GM18873 (cell line): Measurements from ENCODE around the gene SLC26A8.
"Not testable (repeated sequence)": the region's sequence is repeated elsewhere in the genome, so short reads cannot be mapped to it uniquely, and the experiment has no call there.

Experiments used
- ATAC-seq: cut with Tn5 transposase; IDR thresholded peaks from one replicate; pipeline ENCODE4 v1.9.1; 2021; ENCODE audit warnings: mild to moderate bottlenecking, moderate library complexity, moderate number of reproducible peaks; ENCODE audit not compliant: unreplicated experiment, low FRiP score

Gene SLC26A8

DNA sequence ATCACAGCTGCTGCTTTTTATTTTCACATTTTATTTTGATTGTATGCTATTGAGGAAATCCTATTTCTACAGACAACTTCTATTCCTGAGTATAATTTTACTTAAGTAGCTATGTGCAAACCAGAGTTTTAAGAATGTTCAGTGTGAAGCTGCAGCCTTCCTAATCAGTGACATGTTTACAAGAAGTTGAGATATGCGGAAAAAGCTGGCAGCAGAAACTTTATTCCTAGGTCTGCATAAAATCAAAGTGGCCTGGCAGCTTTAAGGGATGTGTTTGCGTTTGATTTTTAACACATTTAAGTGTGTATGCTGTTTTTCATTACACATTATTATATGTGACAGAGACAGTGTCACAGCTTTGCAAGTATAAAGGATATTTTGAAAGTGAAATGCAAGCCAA is 29.4 kb upstream of the SLC26A8 start:
- no peak for ATAC-seq

DNA sequence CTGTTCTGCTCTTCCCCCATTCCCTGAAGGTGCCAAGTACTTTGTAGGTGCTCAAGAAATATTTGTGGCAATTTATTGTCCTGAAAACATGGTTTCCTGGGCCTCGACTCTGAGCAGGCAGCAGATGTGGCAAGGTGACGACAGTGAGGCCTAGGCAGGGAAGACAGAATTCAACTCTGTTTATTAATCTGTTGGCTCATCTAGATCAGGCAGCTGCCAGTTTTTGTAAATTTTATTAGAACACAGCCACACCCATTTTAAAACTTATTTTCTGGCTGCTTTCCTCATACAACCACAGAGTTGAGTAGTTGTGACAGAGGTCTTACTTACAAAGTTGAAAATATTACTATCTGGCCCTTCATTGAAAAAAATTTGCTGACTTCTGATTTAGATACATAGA is 27.7 kb upstream of the SLC26A8 start:
- ATAC-seq, result no peak

DNA sequence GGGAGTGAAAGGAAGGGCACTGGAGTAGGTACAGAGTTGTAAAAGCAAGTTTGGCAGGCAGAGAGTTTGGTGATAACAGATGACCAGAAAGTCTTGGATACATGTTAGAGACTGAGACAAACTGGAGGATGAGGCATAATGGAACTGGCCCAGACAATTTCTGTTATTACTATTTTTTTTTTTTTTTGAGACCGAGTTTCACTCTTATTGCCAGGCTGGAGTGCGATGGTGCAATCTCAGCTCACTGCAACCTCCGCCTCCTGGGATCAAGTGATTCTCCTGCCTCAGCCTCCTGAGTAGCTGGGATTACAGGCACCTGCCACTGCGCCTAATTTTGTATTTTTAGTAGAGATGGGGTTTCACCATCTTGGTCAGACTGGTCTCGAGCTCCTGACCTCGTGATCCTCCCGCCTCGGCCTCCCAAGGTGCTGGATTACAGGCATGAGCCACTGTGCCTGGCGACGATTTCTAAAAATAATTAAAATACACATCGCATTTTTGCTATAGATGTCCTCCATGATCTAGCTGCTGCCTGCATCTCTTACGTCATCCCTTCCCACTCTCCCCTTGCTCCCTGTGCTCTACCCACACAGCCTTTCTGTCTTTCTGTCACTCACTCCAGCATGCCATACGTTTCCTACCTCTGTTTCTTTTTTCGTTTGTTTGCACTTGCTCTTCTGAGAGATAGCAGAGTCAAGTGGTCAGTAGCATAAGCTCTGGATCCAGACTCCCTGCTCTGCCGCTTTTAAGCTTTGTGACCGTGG is 26.7 kb upstream of the SLC26A8 start:
- no peak for ATAC-seq

DNA sequence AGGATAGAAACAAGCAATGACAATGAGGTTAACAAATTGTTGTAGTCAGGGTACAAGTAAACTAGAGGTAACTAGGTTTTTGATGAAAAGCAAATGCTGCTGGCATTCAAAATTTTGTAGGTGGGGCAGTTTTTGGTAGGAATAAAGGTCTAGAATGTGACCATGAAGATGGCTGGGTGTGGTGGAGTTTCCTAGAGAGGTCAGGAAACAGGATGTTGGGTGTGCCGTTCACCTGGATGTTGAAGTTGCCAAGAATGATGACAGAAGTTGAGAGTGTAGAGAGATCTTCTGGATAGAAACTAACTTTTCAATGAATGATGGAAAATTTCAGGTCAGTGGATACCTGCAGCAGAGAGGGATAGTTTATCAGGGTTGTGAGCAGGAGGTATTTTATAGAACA is 25.9 kb upstream of the SLC26A8 start:
- no peak for ATAC-seq

DNA sequence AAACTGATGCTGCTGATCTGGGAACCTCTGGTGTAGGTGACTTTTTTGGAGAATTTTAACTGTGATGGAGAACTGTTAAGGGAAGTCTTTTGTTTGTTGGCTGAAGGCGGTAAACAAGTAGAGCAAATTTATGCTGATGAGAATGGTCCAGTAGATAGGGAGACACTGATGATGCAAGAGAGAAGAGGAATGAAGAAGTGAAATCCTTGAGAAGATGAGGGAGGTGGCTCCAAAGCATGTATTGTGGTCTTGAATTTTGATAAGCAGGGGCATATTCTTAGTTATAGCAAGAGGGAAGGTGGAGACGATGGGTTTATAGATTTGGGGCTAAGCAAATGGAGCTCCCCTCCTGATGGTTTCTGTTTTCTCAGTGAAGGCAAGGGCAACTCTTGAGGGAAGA is 25.1 kb upstream of the SLC26A8 start:
- ATAC-seq, result no peak

DNA sequence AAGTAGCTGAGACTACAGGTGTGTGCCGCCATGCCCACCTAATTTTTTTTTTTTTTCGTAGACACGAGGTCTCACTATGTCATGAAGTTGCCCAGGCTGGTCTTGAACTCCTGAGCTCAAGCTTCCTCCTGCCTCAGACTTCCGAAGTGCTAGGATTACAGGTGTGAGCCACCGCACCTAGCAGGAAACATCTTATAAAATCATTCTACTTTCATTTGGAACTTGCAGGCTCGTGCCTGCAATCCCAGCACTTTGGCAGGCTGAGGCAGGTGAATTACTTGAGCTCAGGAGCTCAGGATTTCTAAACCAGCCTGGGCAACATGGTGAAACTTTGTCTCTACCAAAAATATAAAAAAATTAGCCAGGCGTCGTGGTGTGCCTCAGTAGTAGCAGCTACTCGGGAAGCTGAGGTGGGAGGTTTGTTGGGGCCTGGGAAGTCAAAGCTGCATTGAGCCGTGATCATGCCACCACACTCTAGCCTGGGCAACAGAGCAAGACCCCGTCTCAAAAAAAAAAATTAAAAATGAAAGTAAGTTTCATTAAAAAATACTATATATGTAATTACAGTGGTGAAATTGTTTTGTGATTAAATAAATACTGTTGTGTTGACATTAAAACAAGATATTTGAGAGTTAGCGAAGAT is 18.3 kb upstream of the SLC26A8 start:
- ATAC-seq, result no peak

DNA sequence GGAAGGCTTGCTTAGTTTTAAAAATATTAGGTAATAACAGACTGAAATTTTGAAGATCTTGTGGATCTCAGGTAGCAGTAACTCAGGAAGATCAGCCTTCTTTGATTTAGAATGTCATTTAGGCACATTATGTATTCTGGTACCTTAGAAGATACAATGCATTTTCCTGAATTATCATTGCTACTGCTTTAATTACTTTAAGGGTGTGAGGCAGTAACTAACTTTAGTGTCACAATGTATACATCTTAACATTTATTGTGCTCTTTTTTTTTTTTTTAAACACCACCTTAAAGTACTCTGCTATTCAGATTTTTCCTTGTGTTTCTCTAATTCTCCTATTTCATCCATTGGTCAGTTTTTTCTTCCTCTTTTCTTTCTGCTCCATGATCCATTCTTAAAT is 16.5 kb upstream of the SLC26A8 start:
- no peak for ATAC-seq

DNA sequence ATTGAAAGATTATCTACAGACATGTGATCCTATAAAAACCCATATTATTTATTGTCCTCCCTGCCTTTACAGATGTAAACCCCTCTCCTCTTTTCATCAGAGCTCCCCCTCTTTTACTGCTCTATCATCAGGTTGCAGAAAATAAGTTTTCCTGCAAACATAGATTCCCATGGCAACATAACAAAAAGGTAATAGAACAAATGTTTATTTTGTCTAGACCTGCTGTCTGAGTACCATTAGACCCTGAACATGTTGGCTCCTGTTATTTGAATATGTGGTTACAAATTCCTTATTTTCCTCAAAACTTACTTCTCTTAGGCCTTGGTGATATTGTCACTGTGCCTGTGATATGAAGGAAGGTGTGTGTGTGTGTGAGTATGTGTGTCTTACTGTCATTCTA is 14.7 kb upstream of the SLC26A8 start:
- no peak for ATAC-seq

DNA sequence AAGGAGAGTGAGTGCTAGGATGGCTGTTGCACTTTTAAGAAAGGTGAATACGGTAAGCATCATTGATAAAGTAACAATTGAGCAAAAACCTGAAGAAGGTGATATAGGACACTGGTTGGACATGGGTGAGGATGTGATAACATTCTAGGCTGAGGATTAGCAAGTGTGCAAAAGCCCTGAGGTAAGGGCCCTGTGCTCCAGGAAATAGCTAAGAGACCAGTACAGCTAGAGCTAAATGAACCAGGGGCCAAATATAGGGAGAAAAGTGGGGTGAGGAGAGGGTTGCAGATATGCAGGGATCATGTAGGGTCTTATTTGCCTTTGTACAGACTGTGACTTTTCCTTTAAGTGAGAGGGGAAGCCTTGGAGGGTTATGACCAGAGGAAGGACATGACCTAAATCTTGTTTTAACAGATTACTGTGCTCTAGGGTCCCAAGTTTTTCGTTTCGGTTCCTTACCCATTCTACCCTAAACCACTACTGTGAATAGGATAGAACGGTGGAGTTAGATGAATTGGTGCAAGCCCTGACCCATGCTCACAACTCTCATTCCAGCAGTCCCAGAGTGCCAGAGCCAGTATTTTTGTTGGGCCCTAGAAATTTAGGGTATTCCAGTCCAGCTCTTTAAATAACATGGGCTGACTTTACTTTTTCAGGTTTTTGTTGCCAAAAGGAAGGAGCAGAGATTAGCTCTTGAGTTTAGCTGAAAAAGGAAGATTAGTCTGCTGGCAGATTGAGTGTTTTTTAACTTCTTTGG is 13.9 kb upstream of the SLC26A8 start:
- ATAC-seq, result no peak

DNA sequence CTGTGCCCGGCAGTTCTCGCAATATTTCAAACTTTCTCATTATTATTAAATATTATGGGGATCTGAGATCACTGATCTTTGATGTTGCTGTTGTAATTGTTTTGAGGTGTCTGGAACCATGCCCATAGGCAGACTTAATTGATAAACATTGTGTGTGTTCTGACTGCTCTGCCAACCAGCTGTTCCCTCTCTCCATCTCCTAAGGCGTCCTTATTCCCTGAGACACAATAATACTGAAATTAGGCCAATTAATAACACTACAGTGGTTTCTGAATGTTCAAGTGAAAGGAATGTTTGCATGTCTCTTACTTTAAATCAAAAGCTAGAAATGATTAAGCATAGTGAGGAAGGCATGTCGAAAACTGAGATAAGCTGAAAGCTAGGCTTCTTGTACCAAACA is 10.8 kb upstream of the SLC26A8 start:
- ATAC-seq, result no peak

DNA sequence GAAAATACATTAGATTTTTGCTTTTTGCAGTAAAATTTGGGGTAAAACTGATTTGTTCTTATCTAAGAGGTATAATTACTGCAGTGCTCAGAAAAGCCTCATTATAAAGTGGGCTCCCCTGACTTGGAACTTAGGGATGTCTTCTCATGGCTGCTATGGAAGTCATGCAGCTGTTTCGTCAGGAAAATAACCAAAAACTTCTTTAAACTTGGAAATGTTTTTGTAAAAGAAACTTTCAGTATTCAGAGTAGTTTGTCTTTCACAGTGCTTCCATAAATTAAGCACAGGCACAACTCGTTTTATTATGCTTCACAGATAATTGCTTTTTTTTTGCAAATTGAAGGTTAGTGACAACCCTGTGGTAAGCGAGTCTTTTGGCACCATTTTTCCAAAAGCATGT is 10.0 kb upstream of the SLC26A8 start:
- ATAC-seq, result no peak

DNA sequence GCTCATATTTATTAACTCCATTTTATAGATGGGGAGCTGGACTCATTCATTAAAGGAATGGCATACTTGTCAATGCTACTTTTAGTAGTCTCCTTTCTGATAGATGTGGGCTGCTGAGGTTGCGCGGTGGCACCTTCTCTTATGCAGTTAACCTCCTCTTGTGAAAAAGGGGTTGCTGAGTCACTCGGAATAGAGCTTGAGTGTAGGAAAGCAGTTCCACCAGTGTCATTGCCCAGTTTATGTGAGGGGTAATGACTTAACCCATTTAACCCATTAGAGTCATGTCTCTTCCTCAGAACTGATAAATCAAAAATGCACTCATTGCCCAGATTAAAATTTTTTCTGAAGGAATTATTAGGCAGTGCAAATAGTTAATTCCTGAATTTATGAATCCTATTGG is 9.5 kb upstream of the SLC26A8 start:
- no peak for ATAC-seq

DNA sequence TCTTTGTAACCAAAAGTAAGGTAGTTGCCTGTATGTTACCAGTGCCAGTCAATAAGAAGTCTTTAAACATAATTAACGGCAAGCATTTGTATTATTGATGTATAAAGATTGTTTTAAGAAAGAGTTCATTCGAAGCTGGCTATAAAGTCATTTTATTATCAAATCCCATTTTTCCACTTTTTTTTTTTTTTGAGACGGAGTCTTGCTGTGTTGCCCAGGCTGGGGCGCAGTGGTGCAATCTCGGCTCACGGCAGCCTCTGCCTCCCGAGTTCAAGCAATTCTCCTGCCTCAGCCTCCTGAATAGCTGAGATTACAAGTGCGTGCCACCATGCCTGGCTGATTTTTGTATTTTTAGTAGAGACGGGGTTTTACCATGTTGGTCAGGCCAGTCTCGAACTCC is 8.7 kb upstream of the SLC26A8 start:
- not testable (repeated sequence) for ATAC-seq

DNA sequence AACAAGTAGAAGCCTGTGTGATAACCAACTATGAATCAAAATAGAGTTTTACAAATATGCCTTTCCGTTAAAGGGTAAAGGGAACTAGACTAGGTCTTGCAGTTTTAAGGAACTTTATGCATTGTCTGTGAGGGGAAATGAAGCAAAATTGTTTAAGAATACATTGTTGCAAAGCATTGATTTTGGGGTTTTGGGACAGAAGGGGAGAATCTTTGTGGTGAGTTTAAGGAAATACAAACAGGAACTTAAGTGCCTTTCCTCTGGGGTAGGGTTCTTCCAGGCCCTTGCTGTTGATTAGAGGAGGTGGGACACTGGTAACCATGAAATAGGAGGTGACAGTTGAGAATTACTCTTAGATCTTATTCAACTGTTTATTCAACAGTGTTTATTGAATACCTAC is 7.8 kb upstream of the SLC26A8 start:
- ATAC-seq, result no peak

DNA sequence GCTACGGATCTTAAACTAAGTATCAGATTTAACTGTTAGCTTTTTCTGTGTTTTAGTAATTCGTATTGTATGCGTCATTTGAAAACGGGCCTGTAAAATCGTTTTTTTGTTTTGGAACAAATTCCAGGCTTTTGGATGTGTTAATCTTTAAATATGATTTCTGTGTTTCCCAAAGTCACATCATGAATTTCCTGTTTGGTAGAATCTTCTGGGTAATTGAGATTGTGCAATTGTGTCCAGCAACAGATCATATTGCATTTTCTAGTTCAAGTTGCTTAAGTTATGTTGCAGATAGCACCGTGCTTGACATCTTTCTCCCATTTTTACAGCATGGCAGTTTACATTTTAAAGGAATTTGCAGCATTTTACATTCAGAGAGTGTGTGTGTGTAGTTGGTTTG is 5.0 kb upstream of the SLC26A8 start:
- no peak for ATAC-seq

DNA sequence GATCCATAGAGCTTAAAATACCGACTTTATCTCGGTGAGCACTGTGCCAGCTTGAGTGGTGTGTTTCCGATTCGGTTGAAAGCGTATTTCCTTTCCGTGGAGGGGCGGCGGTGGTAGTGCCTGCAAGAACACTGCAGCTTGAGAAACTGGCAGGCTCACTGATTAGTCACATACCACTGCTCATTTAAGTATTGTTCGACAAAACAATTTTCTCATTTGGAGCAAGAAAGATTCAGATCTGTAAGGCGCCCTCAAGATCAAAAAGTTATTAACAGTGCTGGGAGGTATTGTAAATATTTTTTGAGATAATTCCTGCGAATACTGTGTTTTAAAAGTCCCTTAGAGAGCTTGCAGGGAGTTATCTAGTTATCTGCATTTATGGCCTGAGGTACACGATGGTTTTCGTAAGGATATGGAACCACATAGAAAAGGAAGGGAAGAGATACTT is 4.5 kb upstream of the SLC26A8 start:
- ATAC-seq, result no peak

DNA sequence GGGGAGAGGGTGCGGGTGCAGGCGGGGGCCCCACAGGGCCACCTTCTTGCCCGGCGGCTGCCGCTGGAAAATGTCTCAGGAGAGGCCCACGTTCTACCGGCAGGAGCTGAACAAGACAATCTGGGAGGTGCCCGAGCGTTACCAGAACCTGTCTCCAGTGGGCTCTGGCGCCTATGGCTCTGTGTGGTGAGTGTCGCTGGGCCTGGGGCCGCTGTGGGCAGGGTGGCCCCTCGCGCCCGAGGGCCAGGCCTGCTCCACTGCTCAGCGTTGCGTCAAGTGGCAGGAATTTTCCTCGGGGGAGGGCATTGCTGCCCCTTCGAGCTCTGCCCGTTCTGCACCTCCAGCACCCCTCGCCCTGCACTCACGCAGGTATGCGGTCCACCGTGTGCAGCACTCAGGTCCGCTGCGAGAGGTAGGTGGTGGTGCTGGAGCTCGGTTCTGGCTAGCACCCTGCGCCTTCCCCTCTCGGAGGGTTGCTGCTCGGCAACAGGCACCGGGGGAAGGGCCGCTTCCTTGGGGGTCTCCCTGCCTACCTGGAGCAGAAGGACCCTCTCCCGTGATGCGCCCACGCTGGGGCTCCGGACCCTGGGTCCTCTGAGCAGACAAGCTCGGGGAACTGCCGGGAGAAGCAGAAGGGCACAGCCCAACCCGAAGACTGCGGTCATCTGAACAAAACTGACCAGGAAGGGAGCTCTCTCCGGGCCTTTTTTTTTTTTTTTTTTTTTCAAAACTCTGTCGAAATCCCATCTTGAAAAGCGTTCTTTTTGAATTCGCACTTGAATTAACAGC is 3.8 kb upstream of the SLC26A8 start:
- peak; percentile 14 for ATAC-seq

DNA sequence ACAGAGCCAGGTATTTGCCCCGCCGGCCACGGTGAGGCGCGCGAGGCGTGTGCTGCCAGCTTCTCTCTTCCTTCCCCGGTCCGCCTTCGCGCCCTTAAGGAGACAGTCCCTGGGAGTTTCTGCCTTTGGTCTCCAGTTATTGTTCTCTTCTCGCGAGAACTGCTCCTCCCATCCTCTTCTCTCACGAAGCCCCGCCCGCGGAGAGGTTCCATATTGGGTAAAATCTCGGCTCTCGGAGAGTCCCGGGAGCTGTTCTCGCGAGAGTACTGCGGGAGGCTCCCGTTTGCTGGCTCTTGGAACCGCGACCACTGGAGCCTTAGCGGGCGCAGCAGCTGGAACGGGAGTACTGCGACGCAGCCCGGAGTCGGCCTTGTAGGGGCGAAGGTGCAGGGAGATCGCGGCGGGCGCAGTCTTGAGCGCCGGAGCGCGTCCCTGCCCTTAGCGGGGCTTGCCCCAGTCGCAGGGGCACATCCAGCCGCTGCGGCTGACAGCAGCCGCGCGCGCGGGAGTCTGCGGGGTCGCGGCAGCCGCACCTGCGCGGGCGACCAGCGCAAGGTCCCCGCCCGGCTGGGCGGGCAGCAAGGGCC is 3.2 kb upstream of the SLC26A8 start, which contains the start of gene MAPK14:
Gene MAPK14, plus strand, starts transcription at position 308 of the 587 bp plus-strand sequence. CDS start 350 bp downstream, outside the sequence.
- ATAC-seq, result peak; percentile 87

DNA sequence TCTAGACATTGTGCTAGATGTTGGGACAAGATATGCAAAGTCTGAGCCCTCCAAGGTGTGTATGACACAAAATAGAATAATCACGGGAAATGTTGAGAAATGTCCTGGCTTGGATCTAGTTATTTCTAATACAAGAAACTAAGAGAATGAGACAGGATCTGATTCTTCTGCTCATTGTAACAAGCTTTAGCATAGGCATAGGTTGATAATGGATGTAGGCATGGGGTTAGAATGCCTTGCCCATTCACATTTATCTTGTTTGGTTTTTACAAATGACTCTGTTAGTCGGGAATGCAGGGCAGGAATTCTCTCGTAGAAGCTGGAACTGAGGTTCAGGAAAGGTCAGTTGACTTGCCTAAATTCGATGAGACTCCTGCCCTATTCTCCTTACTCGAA is 1.5 kb upstream of the SLC26A8 start:
- ATAC-seq, result no peak

DNA sequence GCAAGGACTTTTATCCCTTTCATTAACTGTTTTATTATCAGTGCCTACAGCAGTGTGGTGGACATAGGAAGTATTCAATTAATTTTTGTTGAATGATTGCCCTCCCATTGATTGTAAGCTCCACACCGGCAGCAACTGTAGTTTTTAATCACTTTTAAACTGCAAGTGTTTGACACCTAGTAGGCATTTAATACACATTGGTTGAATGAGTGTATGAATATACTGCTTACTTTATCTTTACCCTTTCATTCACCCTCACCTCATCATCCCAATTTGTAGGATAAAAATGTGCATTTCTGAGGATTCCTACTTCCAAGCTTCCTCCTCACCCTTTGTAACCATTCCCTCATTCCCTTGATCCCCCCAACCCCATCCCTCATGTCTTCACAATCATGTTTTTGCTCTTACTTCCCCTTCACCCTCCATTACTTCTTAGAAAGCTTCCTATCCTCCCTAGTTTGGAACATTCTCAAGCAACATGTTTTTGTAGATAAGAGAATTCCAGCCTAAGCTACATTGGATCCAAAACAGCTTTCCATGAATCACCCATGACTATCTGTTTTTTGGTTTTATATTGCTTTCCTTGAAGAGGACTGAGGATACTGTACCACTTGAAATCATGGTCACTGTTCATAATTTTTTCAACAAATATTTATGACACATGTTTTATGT is 955 bp upstream of the SLC26A8 start:
- no peak for ATAC-seq
